T-helper 1 cell treated with Interleukin-12 subunit alpha and Interleukin-12 subunit beta and Interleukin-4 antibody, amounts not matched to agents 30 ng/mL and 1 ng/mL, for 36 hours (primary cell): Measurements from ENCODE around the gene KRT8. TPM values are rescaled to one million over a fixed set of nuclear protein-coding genes. Genes with fewer than 3 reads are reported as not detected.

Source experiments
- intact Hi-C: fragments of 100-400 bp; cut with micrococcal nuclease; formaldehyde crosslinking; loops from one replicate; pipeline ENCODE4 v1.15.1; 2024
- total RNA-seq: library from RNA; stranded (reverse); gene quantifications from 2 replicates; pipeline ENCODE4 v1.2.3, GENCODE V29; 2022

KRT8 gene
- total RNA-seq, 1 donor from 2014 or later: not detected

DNA sequence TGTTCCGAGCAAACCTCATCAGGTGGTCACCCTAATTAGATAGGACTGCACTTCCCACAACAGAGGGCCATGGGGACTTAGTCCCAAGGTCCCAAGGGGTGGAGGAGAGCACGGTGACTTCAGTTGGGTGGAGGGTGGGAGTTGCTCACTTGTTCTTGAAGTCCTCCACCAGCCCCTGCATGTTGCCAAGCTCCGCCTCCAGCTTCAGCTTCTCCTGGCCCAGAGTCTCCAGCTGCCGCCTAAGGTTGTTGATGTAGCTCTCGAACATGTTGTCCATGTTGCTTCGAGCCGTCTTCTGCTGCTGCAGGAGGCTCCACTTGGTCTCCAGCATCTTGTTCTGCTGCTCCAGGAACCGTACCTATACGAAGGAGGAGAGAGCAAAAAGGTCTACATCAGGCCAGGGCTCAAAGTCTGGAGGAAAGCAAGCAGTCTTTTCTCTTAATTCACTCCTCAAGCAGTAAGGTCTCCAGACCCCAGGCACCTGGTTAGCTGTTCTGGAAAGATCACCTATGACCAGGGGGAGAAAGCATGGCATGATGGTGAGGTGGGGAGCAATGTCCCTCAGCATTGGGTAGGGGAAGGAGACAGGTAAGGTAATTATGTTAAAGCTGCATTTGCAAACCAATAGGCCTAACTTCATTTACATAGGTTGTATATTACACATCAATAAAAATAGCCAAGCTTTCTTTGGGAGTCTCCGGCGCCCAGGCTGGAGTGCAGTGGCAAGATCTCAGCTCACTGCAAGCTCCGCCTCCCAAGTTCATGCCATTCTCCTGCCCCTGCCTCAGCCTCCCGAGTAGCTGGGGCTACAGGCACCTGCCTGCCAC, 2.9 kb downstream of the KRT8 start:
- intact Hi-C loops: no loop called here

- intact Hi-C loops: no loop called here
Measured at GRCh38 chr12:52900896-52901714, 3.8 kb downstream of the KRT8 start.

GRCh38 chr12:52900166-52900895, 4.5 kb downstream of the KRT8 start:
- intact Hi-C loops: no loop called here

DNA sequence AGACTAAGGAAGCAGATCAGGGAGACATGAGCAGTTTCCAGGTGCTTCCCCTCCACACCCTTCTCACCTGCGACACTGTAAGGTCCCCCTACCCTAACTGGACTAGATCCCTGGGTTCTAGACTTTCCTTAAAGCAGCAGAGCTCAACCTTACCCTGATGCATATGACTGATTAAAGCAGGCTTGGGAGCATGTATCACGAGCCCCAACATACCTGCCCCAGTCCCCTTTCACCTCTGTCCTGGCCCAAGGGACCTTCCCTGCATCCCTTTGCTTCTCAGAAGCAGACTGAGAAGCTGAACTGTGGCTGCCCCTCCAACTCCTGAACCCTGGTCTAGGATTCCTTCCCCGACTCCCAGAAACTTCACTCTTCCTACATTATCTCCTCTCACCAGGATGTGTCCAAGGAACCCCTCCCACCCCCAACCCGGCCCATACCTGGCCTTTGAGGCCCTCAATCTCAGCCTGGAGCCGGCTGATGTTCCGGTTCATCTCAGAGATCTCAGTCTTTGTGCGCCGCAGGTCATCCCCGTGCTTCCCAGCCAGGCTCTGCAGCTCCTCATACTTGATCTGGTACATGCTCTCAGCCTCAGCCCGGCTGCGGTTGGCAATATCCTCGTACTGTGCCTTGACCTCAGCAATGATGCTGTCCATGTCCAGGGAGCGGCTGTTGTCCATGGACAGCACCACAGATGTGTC, 5.4 kb downstream of the KRT8 start:
- intact Hi-C loops: no loop called here

- intact Hi-C loops: no loop called here
Measured at GRCh38 chr12:52896190-52897100, 8.4 kb downstream of the KRT8 start.

DNA sequence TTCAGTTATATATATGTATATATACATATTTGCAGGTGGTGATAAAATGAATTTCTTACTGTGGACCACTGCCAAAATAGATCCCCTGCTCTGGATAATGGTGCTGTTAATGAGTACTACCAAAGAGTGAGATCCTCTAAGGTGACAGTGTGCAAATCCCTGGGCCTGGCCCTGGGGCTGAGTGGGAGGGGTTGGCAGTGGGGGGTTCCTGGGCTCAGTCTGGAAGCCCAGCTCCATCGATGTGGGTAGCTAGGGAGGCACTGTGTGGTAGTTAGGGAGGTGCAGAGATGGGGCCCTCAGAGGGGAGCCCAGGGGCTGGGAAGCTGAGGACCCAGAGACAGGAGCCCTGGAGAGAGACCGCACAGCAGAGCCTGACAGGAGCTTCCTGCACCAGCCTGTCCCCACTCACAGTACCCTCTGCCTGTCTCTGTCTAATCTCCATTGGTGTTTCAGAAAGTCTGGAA, 9.1 kb downstream of the KRT8 start:
- intact Hi-C loops: no loop called here

GRCh38 chr12:52892974-52893373, 11.9 kb downstream of the KRT8 start:
- intact Hi-C loops: no loop called here

- intact Hi-C loops: no loop called here
Measured at GRCh38 chr12:52892207-52892852, 12.5 kb downstream of the KRT8 start.

DNA sequence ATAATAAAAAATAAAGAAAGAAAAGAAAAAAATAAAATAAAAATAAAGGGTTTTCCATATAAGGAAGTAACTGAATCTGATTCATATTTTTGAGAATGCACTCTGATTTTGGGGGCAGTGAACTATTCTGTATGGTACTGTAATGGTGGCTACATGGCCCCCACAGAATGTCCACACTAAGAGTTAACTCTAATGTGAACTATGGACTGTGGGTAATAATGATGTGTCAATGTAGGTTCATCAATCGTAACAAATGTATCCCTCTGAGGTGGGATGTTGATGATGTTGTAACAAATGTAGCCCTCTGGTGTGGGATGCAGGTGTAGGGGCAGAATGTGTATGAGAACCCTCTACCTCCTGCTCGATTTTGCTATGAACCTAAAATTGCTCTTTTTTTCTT, 13.8 kb downstream of the KRT8 start:
- intact Hi-C loops: no loop called here

GRCh38 chr12:52890417-52890816, 14.5 kb downstream of the KRT8 start:
- intact Hi-C loops: no loop called here

- intact Hi-C loops: loop anchor here (1.0 to 5.0 kb wide), 2 partner anchors 97 to 213 kb away; partner anchors contain the start of gene IGFBP6
Measured at GRCh38 chr12:52884526-52885293, 20.2 kb downstream of the KRT8 start.

DNA sequence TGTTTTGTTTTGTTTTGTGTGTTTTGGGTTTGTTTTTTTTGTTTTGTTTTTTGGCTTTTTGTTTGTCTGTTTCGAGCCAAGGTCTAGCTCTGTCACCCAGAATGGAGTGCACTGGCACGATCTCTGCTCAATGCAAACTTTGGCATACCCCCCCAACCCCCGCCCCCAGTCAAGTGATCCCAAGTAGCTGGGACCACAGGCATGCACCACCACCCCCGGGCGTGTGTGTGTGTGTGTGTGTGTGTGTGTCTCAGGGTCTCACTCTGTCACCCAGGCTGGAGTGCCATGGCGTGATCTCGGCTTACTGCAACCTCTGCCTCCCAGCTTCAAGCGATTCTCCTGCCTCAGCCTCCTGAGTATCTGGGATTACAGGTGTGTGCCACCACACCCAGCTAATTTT, 24.4 kb downstream of the KRT8 start:
- intact Hi-C loops: loop anchor here (1.0 kb wide), 1 partner anchor 101 kb away; no protein-coding TSS in a partner anchor

GRCh38 chr12:52879394-52880351, 25.2 kb downstream of the KRT8 start:
- intact Hi-C loops: loop anchor here (1.0 to 5.0 kb wide), 6 partner anchors 102 to 742 kb away; no protein-coding TSS in a partner anchor

DNA sequence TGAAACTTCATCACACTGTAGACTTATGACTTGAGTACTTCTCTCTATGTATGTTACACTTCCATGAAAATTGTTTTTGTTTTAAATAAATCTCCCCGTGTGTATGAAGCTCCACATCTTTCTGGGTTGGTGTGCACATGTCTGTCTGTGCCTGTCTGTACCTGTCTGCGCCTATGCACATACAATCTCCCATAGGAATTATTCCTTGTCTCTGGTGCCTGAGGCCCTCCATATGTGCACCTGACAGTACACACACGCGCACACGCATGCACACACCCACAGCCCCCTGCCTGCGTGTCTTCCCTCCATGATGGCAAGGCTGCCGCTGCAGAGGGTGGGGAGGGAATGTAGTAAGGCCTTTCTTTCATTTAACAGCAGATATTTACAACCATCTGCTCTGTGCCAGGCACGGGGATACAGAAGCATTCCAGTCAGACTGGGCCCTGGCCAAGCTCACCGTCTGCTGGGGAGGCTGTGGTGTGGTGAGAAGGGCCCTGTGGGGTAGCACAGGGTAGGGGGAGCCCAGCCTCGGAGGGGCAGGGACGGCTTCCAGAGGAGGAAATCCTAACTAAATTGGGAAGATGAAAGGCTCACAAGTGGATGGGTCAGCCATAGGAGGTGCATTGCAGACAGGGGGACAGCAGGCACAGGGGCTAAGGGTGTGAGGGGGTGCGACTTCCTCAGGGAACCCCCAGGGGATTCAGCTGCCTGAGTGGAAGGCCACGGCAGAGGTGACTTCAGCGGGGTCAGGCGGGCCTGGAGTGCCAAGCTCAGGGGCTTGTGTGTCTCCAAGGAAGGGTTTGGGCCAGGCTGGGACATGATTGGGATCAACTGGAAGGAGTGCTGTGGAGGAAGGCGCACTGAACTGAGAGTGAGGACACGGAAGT, 26.1 kb downstream of the KRT8 start:
- intact Hi-C loops: loop anchor here (1.0 to 5.0 kb wide), 5 partner anchors 295 to 741 kb away; no protein-coding TSS in a partner anchor

GRCh38 chr12:52877242-52877641, 27.6 kb downstream of the KRT8 start:
- intact Hi-C loops: loop anchor here (5.0 kb wide), 1 partner anchor 740 kb away; no protein-coding TSS in a partner anchor

- intact Hi-C loops: loop anchor here (5.0 kb wide), 1 partner anchor 739 kb away; no protein-coding TSS in a partner anchor
Measured at GRCh38 chr12:52876372-52876771, 28.5 kb downstream of the KRT8 start.
